ENCODE measurements around the gene RAB40C. TPM values are rescaled to one million over a fixed set of nuclear protein-coding genes. Genes with fewer than 3 reads are reported as not detected.
A peak's percentile ranks its signal among the peaks of the same experiment; 100 is the strongest.
"Not testable (repeated sequence)": the region's sequence is repeated elsewhere in the genome, so short reads cannot be mapped to it uniquely, and the experiment has no call there.

The RAB40C gene
- total RNA-seq, 2 experiments from 2014 or later = 10.1 to 10.6 TPM

DNA sequence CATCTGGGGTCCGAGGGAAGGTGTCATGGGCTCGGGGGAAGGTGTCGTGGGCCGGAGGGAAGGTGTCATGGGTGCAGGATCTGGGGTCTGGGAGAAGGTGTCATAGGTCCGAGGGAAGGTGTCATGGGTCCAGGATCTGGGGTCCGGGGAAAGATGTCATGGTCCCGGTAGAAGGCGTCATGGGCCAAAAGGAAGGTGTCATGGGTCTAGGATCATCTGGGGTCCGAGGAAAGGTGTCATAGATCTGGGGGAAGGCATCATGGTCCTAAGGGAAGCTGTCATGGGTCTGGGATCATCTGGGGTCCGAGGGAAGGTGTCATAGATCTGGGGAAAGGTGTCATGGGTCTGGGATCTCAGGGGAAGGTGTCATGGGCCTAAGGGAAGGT lies 942 bp downstream of the RAB40C start:
- H3K27ac Mint-ChIP-seq = no peak overlapping the region
- DNase-seq = no peak
- H3K27me3 Mint-ChIP-seq = no peaks in the 10 kb centered on the region
- intact Hi-C loops (cut with micrococcal nuclease) = no loop called here
- H3K4me1 Mint-ChIP-seq (ENCODE audit: low read depth) = peaks cover 27% of the 10 kb centered on the region
- peaks cover 8% of the 10 kb centered on the region for H3K36me3 Mint-ChIP-seq
- no peaks in the 10 kb centered on the region for H3K9me3 Mint-ChIP-seq
- ChIA-PET POLR2A (interaction anchor here (0.8 to 1.0 kb wide), 2 partner anchors 45 to 63 kb away, joined by 3 read pairs; partner anchors contain the start of genes CAPN15 and METTL26), CTCF (no interaction called here)
- H3K4me3 Mint-ChIP-seq = peak overlapping the region; percentile 78

DNA sequence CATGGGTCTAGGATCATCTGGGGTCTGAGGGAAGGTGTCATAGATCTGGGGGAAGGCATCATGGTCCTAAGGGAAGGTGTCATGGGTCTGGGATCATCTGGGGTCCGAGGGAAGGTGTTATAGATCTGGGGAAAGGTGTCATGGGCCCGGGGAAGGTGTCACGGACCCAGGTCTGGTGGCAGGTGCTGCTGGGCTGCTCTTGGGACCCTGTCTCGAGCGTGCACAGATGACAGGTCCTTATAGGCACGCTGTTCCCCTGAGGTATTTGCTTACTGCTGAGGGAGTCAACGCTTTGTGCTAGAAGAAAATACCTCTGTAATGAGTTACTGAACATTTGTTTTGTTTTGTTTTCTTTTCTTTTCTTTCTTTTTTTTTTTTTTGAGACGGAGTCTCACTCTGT lies 1.4 kb downstream of the RAB40C start:
- peak overlapping the region; percentile 78 for H3K4me3 Mint-ChIP-seq
- peaks cover 30% of the 10 kb centered on the region for H3K4me1 Mint-ChIP-seq (ENCODE audit: low read depth)
- H3K27me3 Mint-ChIP-seq = no peaks in the 10 kb centered on the region
- POLR2A ChIA-PET = no interaction called here
- no peaks in the 10 kb centered on the region for H3K9me3 Mint-ChIP-seq
- CTCF ChIA-PET = no interaction called here
- H3K27ac Mint-ChIP-seq = no peak overlapping the region
- DNase-seq = no peak
- intact Hi-C loops (cut with micrococcal nuclease) = no loop called here
- H3K36me3 Mint-ChIP-seq = peaks cover 8% of the 10 kb centered on the region

DNA sequence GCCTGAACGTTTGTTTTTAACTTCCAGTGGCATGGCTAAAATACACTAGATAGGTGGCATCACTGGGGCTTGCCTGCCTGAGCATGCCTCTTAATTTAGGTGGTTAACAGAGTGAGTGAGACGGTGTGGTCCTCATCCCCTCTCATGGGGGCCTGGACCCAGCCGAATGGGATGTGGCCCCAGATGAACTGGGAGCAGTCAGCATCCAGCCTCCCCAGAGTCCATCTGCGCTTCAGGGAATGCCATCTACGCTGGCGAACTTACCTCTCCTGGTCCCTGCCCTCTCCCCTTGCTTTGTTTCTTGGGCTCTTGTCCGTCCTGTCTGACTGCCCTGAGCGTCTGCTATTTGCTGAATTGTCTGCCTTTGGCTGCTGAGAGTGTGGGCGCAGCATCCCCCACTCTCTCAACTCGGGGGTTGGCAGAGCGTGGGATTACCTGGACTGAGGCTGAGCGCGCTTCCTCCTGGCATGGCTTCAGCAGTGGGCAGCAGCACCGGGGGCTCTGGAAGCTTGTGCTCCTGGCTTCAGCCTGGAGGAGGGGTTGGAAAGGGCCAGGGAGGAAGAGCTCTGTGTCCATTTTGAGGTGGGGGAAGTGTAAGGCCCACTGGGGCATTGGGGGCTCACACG lies 2.1 kb downstream of the RAB40C start:
- no peak for DNase-seq
- H3K27ac Mint-ChIP-seq = no peak overlapping the region
- H3K9me3 Mint-ChIP-seq = no peaks in the 10 kb centered on the region
- intact Hi-C loops (cut with micrococcal nuclease) = no loop called here
- ChIA-PET POLR2A (no interaction called here), CTCF (interaction anchor here (1.2 to 1.4 kb wide), 2 partner anchors 44 to 77 kb away, joined by 3 to 5 read pairs; partner anchors contain the start of gene METTL26)
- H3K4me1 Mint-ChIP-seq (ENCODE audit: low read depth) = peaks cover 30% of the 10 kb centered on the region
- H3K36me3 Mint-ChIP-seq = peaks cover 14% of the 10 kb centered on the region
- H3K4me3 Mint-ChIP-seq = no peak overlapping the region
- no peaks in the 10 kb centered on the region for H3K27me3 Mint-ChIP-seq

DNA sequence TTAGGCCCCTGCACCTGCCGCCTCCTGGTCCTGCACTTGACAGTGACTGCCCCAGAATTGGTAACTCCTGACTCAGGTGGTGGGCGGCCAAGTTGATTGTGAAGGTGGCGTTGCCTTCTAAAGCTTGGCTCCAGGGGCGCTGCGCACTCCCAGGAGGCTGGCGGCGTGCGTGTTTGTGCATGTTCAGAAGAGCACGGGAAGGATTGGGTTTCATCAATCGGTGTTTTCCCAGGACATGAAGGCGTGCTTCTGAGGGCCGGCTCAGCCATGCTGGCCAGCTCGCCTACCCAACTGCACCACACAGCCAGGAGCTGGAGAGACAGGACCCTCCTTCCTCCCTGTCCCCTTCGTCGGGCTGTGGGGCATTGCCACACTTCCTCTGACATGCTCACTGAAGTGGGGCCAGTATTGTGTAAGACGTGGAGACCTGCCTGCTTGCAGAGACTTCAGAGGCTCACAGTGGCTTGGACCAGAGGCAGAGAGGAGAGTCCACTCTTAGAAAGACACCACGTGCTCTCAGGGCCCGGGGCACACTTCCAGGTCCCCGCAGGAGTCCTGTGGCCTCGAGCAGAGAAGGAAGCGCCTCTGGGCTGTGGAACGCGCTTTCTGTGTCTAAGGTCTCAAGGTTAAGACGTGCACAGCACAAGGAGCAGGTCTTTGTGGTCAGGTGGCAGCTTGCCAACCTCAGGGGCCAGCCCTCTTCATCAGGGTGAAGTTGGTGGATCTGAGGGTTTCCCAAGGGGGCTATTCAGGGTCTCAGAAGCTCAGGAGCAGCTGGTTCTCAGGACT lies 2.8 kb downstream of the RAB40C start:
- Mint-ChIP-seq H3K27ac (no peak overlapping the region), H3K9me3 (no peaks in the 10 kb centered on the region), H3K27me3 (no peaks in the 10 kb centered on the region), H3K4me3 (no peak overlapping the region), H3K36me3 (peaks cover 11% of the 10 kb centered on the region), H3K4me1 (ENCODE audit: low read depth) (peaks cover 25% of the 10 kb centered on the region)
- DNase-seq = no peak
- ChIA-PET POLR2A (no interaction called here), CTCF (interaction anchor here (0.8 to 1.4 kb wide), 4 partner anchors 44 to 165 kb away, joined by 3 to 5 read pairs (median 4); partner anchors contain the start of gene METTL26)
- intact Hi-C loops (cut with micrococcal nuclease) = no loop called here

GRCh38 chr16:593406-593805 lies 3.5 kb downstream of the RAB40C start:
- intact Hi-C loops (cut with micrococcal nuclease) = no loop called here
- ChIA-PET CTCF (interaction anchor here (0.8 to 1.4 kb wide), 4 partner anchors 43 to 166 kb away, joined by 3 to 5 read pairs (median 4); partner anchors contain the start of gene METTL26), POLR2A (no interaction called here)
- Mint-ChIP-seq H3K4me3 (no peak overlapping the region), H3K9me3 (no peaks in the 10 kb centered on the region), H3K27ac (peak overlapping the region; percentile 18), H3K4me1 (ENCODE audit: low read depth) (peaks cover 20% of the 10 kb centered on the region), H3K36me3 (peaks cover 9% of the 10 kb centered on the region), H3K27me3 (no peaks in the 10 kb centered on the region)
- no peak for DNase-seq

DNA sequence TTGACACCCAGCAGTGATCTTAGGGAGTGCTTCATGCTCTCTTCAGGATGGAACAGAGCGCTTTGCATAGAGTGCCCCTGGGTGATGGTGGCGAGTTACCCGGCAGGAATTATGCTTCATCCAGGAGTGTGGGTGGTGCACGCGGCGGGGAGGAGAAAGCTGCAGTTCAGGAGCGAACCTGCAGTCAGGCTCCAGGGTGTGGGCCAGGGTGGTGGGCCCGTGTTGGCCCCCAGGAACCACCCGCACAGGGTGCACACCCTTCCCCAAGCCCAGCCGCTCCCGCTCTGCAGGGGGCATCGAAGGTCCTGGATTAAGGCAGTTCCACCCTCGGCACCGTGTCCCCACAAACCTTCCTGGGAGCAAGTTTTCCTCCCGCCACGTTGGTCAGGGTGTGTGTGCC lies 3.9 kb downstream of the RAB40C start:
- ChIA-PET CTCF (no interaction called here), POLR2A (no interaction called here)
- Mint-ChIP-seq H3K27me3 (no peaks in the 10 kb centered on the region), H3K4me1 (ENCODE audit: low read depth) (peaks cover 20% of the 10 kb centered on the region), H3K27ac (no peak overlapping the region), H3K4me3 (no peak overlapping the region), H3K9me3 (no peaks in the 10 kb centered on the region), H3K36me3 (peaks cover 7% of the 10 kb centered on the region)
- intact Hi-C loops (cut with micrococcal nuclease) = no loop called here
- DNase-seq = no peak

- Mint-ChIP-seq H3K36me3 (peaks cover 10% of the 10 kb centered on the region), H3K4me3 (no peak overlapping the region), H3K4me1 (ENCODE audit: low read depth) (peaks cover 20% of the 10 kb centered on the region), H3K9me3 (no peaks in the 10 kb centered on the region), H3K27me3 (no peaks in the 10 kb centered on the region), H3K27ac (no peak overlapping the region)
- DNase-seq = no peak
- intact Hi-C loops (cut with micrococcal nuclease) = no loop called here
- ChIA-PET POLR2A (no interaction called here), CTCF (no interaction called here)
Measured at GRCh38 chr16:595094-595528, 5.2 kb downstream of the RAB40C start.

- Mint-ChIP-seq H3K4me1 (ENCODE audit: low read depth) (peaks cover 14% of the 10 kb centered on the region), H3K9me3 (no peaks in the 10 kb centered on the region), H3K36me3 (peaks cover 10% of the 10 kb centered on the region), H3K27ac (no peak overlapping the region), H3K4me3 (no peak overlapping the region), H3K27me3 (no peaks in the 10 kb centered on the region)
- ChIA-PET CTCF (no interaction called here), POLR2A (no interaction called here)
- intact Hi-C loops (cut with micrococcal nuclease) = no loop called here
- no peak for DNase-seq
Measured at GRCh38 chr16:595942-596735, 6.3 kb downstream of the RAB40C start.

- no peak for DNase-seq
- POLR2A ChIA-PET = no interaction called here
- CTCF ChIA-PET = no interaction called here
- intact Hi-C loops (cut with micrococcal nuclease) = no loop called here
- Mint-ChIP-seq H3K9me3 (no peaks in the 10 kb centered on the region), H3K27me3 (no peaks in the 10 kb centered on the region), H3K4me3 (no peak overlapping the region), H3K36me3 (peaks cover 10% of the 10 kb centered on the region), H3K4me1 (ENCODE audit: low read depth) (peaks cover 12% of the 10 kb centered on the region), H3K27ac (no peak overlapping the region)
Measured at GRCh38 chr16:596736-597060, 6.8 kb downstream of the RAB40C start.

- H3K36me3 Mint-ChIP-seq; H3K4me1 Mint-ChIP-seq (ENCODE audit: low read depth); H3K4me3 Mint-ChIP-seq; H3K27ac Mint-ChIP-seq; H3K27me3 Mint-ChIP-seq; H3K9me3 Mint-ChIP-seq; CTCF ChIA-PET; DNase-seq; POLR2A ChIA-PET; intact Hi-C loops (cut with micrococcal nuclease): not testable (repeated sequence)
Measured at GRCh38 chr16:597655-598054, 7.8 kb downstream of the RAB40C start.

GRCh38 chr16:598823-599739 lies 9.2 kb downstream of the RAB40C start:
- intact Hi-C loops (cut with micrococcal nuclease) = no loop called here
- Mint-ChIP-seq H3K36me3 (peaks cover 11% of the 10 kb centered on the region), H3K9me3 (no peaks in the 10 kb centered on the region), H3K27ac (no peak overlapping the region), H3K4me3 (no peak overlapping the region), H3K27me3 (no peaks in the 10 kb centered on the region), H3K4me1 (ENCODE audit: low read depth) (peaks cover 5% of the 10 kb centered on the region)
- DNase-seq = no peak
- ChIA-PET CTCF (no interaction called here), POLR2A (no interaction called here)

- intact Hi-C loops (cut with micrococcal nuclease) = no loop called here
- H3K36me3 Mint-ChIP-seq = peaks cover 11% of the 10 kb centered on the region
- no peak overlapping the region for H3K27ac Mint-ChIP-seq
Measured at GRCh38 chr16:600781-601180, 10.9 kb downstream of the RAB40C start.

More at GRCh38 chr16:600781-601180, 10.9 kb downstream of the RAB40C start:
- Mint-ChIP-seq H3K27me3 (no peaks in the 10 kb centered on the region), H3K4me1 (ENCODE audit: low read depth) (peaks cover 5% of the 10 kb centered on the region), H3K4me3 (no peak overlapping the region), H3K9me3 (no peaks in the 10 kb centered on the region)
- ChIA-PET POLR2A (no interaction called here), CTCF (interaction anchor here (0.6 to 1.6 kb wide), 3 partner anchors 9 to 816 kb away, joined by 4 to 8 read pairs (median 4); no protein-coding TSS in a partner anchor)
- no peak for DNase-seq
